Brain pericyte (primary cell): ENCODE data around the gene NKD1.

ENCODE experiments used
- DNase-seq: peaks from one replicate; pipeline ENCODE4 v3.0.0-alpha.2; 2012; ENCODE audit warnings: low read depth, low spot score

Gene NKD1

GRCh38 chr16:50538411-50539052, 9.7 kb upstream of the NKD1 start:
- no peak for DNase-seq

DNA sequence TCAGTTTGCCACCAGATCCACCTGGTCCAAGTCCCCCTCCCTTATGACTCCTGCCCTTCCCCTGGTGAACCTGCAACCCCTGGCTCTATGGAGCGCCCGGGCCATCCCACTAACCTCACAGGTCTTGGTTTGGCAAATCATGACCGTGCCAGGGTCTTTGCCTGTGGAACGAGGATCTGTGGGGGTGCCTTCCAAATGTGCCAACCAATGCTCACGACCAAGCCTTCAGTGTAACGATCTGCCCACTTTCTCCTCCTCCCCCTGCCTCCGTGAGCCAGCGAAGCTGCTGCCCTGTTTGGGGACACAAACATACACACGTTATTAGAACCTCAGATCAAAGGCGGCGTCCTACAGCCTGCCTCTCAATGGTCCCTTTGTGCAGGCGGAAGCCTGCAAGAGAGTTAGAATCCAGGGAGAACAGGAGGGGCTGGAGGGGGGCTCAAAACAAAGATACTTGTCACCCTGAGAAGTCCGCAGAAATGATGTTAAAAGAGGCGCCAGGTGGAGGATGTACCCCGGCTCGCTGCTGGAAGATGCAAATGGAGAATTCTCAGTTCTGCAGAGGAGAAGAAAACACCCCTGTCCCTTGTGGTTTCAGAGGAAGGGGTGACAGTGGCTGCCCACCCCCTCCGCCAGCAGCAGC, 9.0 kb upstream of the NKD1 start:
- no peak for DNase-seq

GRCh38 chr16:50539822-50540710, 8.1 kb upstream of the NKD1 start:
- no peak for DNase-seq

GRCh38 chr16:50540711-50541007, 7.5 kb upstream of the NKD1 start:
- no peak for DNase-seq

- no peak for DNase-seq
Measured at GRCh38 chr16:50542703-50543102, 5.5 kb upstream of the NKD1 start.

DNA sequence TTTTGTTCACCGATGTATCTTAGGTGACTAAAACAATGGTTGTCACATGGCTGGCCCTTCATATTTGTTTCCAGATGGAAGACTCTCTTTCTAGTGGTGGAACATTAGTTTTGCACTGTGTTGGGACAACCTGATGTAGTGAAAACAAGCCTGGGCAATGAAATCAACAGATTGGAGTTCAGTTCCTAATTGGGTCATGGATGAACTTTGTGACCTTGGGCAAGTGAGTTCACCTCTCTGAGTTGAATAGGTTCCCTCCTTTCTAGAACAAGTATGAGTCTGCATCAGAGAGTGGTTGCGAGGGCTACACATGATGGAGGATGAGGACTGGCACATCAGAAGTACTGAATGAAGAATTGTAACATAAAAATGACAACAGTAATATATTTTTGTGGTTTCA, 2.1 kb upstream of the NKD1 start:
- no peak for DNase-seq

- DNase-seq: no peak
Measured at GRCh38 chr16:50547340-50548124, 664 bp upstream of the NKD1 start.

GRCh38 chr16:50548909-50549560, 839 bp downstream of the NKD1 start:
- DNase-seq: no peak

GRCh38 chr16:50549561-50549915, 1.3 kb downstream of the NKD1 start:
- DNase-seq: no peak

DNA sequence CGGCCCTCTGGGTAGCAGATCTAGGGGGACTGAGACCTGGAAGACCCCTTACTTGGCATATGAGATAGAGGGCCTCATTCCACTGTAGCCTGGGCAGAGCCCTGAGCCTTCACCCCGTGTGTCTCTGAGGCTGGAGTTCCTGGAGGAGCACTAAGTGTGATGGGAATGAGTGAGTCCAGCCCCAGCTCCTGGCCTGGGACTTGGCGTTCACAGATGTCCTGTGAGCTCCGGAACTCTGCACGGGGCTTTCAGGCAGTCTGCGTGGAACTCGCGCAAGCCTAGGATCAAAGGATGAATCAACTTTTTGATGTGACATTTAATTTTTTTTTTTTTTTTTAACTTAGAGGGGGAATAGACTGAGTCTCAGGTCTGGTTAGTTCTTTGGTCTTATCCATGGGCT, 1.8 kb downstream of the NKD1 start:
- no peak for DNase-seq

DNA sequence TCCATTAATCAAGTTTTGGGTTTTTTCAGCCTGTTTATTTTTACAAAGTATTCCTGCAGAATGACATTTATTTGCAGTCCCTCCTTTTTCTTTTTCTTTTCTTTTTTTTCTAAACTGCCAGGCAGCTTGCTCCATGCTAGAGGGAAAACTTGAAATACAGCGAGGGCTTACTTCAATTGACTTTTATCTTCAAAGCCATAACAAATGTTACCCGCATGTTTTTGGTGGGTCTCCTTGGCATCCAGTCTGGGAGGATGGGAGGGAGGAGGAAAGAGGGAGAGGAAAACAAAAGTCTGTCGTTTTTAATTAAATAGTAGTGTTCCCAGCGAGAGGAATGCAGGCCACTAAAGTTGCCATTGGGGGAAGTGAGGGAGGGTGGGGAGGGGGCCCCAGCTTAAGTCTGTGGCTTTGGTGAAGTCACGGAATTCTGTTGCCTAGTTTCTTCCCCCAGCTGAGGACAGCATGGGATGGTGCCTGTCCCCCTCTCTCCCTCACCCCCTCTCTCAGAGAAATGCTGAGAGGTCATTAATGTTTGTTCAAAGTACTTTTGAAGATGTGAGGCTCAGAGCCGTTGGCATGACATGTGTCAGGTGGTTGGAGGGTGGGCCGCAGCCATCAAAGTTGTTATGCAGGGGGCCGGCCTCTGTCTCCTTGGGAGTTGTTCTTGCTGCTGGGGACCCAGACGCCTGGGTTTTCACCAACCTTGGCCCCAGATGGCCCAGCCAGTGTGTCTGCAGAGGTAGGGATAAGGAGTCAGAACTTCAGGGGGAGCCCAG, 2.9 kb downstream of the NKD1 start:
- no peak for DNase-seq

DNA sequence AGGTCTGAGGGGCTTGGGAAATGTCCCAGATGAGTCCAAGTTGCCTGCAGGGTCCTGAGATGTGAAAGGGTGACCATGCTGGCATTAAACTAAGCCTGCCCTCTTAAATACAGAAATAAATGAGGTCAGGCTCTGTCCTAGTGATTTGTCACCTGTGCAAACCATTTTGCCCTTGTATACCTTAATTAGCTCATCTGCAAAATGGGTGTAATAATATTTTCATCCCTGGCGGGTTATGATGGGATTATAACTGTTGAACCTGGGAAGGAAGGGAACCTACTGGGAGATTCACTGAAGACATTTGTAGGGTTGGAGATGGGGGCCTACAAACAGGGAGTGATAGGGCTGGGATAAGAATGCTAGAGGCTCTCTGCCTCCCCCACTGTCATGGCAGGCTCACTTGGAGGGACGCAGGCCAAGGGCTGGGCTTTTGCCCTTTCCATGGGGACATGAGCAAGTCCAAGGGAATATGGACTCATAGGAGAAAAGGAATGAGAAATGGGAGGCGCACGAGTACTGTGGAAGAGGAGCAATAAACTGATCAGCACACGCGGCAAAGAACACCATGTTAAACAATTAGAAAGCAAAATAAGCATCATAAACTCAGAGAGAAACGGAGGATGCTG, 4.4 kb downstream of the NKD1 start:
- no peak for DNase-seq

DNA sequence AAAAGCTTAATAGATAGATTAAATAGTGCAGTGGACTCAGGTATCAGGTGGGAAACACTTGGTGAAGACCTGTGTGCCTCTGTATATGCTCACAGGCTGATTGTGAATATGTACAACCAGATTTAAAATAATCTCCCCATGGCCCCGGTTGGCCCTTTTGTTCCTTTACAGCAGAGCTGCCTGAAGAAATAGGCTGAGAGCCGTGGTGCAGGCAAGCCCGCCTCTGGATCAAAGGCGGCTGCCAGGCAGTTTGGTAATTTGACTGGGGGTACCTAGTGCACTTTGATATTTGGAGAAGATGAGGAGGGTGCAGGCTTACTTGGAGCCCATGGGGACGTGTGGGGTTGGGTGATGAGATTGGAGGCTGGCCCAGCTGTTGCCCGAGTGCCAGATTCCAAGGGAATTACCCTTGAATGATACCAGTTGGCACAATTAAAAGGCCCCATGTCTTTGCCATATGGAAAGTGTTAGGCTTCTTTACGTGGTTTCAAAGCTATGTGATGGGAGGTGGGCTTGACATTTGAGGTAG, 5.0 kb downstream of the NKD1 start:
- no peak for DNase-seq

- no peak for DNase-seq
Measured at GRCh38 chr16:50553731-50554360, 5.7 kb downstream of the NKD1 start.

- DNase-seq: no peak
Measured at GRCh38 chr16:50555269-50555875, 7.2 kb downstream of the NKD1 start.

- DNase-seq: no peak
Measured at GRCh38 chr16:50555952-50556673, 7.9 kb downstream of the NKD1 start.

DNA sequence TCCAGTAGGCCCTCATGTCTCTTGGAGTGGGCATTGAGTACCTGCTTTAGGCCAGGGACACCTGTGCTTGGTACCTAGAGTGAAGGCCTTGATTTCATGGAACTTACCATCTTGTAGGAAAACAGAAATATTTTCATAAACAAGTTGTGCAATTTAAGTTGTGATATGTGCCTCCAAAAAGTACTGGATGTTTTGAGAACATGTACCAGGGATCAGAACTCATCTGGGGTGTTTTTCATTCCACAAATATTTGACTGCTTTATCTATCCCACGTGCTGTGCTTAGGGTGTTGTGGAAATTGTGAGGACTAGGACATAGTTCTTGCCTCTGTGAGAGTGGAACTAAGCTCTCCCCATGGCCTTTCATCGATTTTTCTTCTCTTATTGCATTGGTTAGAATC, 8.8 kb downstream of the NKD1 start:
- no peak for DNase-seq

DNA sequence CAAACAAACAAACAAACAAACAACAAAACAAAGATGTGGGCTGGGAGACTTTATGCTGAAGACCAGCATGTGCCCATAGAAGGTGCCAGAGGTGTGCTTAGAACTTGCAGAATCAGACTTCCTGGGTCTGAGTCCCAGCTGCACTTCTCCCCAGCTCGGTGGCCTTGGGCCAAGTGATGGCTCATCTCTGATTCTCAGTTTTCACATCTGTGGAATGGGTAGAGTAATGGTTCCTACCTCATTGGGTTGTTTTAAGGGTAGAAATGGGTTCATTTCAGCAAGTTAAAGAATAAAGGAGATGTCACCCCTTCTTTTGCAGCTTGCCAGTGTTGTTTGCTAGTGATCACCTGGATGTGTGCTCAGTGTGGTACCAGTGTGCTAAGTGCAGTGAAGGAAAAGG, 10.7 kb downstream of the NKD1 start:
- DNase-seq: no peak

GRCh38 chr16:50559342-50559741, 11.1 kb downstream of the NKD1 start:
- DNase-seq: no peak
